Measurements from ENCODE around the gene FOXP1.

- no peak for TF ChIP-seq CTCF (IDR thresholded peaks at IDR 0.05)
- TF ChIP-seq POLR2A (IDR thresholded peaks at IDR 0.05), result no peak
These were observed 94.2 kb downstream of the FOXP1 start for GRCh38 chr3:71489315-71489761.
